HepG2 (cell line): Measurements from ENCODE around the gene SCUBE1. TPM values are rescaled to one million over a fixed set of nuclear protein-coding genes. Genes with fewer than 3 reads are reported as not detected.
A peak's percentile ranks its signal among the peaks of the same experiment; 100 is the strongest.

ENCODE experiments used
- ATAC-seq: fragments of 200-7000 bp; cut with Tn5 transposase; 3 replicates; pipeline ENCODE4 v1.9.1; 2020; ENCODE audit warnings: mild to moderate bottlenecking, moderate library complexity
- BruUV-seq: library from RNA; stranded (reverse); fragments of 400-500 nt; replicated peaks from 2 replicates; lab custom pipeline; 2021; lab: Mats Ljungman, UMichigan
- CTCF ChIA-PET: fragments of 300-600 bp; formaldehyde crosslinking; extraction: SDS; loops from one replicate; lab custom pipeline; 2021; ENCODE audit warnings: low total read pairs, inconsistent platforms, low intra/inter-chr PET ratio; lab: Yijun Ruan, JAX
- POLR2A ChIA-PET: fragments of 350-600 bp; sonication (Branson Sonifier 250); formaldehyde crosslinking; loops from one replicate; lab custom pipeline; 2020; ENCODE audit warnings: antibody characterized with exemption, inconsistent platforms; lab: Yijun Ruan, JAX
- DNase-seq: peaks from one replicate; pipeline ENCODE4 v3.0.0-alpha.2; 2015; ENCODE audit warnings: low spot score
- FAIRE-seq: peaks from 3 replicates; lab custom pipeline; 2011; peaks lifted over from hg19 to GRCh38; lab: Jason Lieb, UNC
- H2AFZ ChIP-seq: one replicate; pipeline ENCODE4 v1.6.1; 2011; ENCODE audit warnings: low read length, inconsistent platforms
- H3K27ac ChIP-seq: fragments of 300-600 bp; 3 replicates; pipeline ENCODE4 v1.8.0; 2011; ENCODE audit warnings: mixed run types, mild to moderate bottlenecking, mixed read lengths, low read length, inconsistent platforms; ENCODE audit not compliant: insufficient read depth; ENCODE audit errors: extremely low read length
- H3K27me3 ChIP-seq, 2 experiments: fragments of 200-600 bp in 1 of 2; 2 replicates in 1 of 2; 3 replicates in 1 of 2; pipeline versions ENCODE4 v1.6.0 to v1.8.0; 2011; ENCODE audit warnings: low read length in 2 of 2, mild to moderate bottlenecking in 2 of 2, moderate library complexity in 2 of 2, inconsistent platforms in 1 of 2; ENCODE audit not compliant: insufficient read depth in 2 of 2, control insufficient read depth in 1 of 2
- H3K36me3 ChIP-seq, 2 experiments: fragments of 200-600 bp in 1 of 2; replicated peaks in 1 of 2; 2 replicates in 1 of 2; 3 replicates in 1 of 2; pipeline versions ENCODE4 v1.5.1 to v1.8.0; 2011; ENCODE audit warnings: low read length in 2 of 2, inconsistent platforms in 1 of 2; ENCODE audit not compliant: insufficient read depth in 2 of 2, control insufficient read depth in 1 of 2
- H3K4me1 ChIP-seq: 2 replicates; pipeline ENCODE4 v1.5.1; 2012; ENCODE audit warnings: low read length, inconsistent platforms; ENCODE audit not compliant: insufficient read depth
- H3K4me2 ChIP-seq: 2 replicates; pipeline ENCODE4 v1.6.0; 2011; ENCODE audit warnings: low read depth, low read length, inconsistent platforms
- H3K4me3 ChIP-seq, 3 experiments: fragments of 200-600 bp in 1 of 3; sonication (generic), shearing (Covaris generic) in 1 of 3; replicated peaks in 1 of 3; 2 replicates each; pipeline ENCODE4 v1.5.1; 2011 to 2016; ENCODE audit warnings: low read length in 3 of 3, inconsistent platforms in 2 of 3, low read depth in 2 of 3, mild to moderate bottlenecking in 2 of 3, control low read depth in 1 of 3, mixed read lengths in 1 of 3; ENCODE audit not compliant: insufficient read depth in 1 of 3
- H3K79me2 ChIP-seq: one replicate; pipeline ENCODE4 v1.6.1; 2011; ENCODE audit warnings: low read length, inconsistent platforms; ENCODE audit not compliant: insufficient read depth
- H3K9ac ChIP-seq: 2 replicates; pipeline ENCODE4 v1.6.0; 2011; ENCODE audit warnings: mild to moderate bottlenecking, low read depth, low read length, inconsistent platforms; ENCODE audit not compliant: insufficient read depth
- H3K9me3 ChIP-seq: 2 replicates; pipeline ENCODE4 v1.5.1; 2012; ENCODE audit warnings: mild to moderate bottlenecking, low read length
- H4K20me1 ChIP-seq: 2 replicates; pipeline ENCODE4 v1.6.0; 2011; ENCODE audit warnings: inconsistent platforms, mild to moderate bottlenecking, low read length, moderate library complexity; ENCODE audit not compliant: insufficient read depth
- HNRNPH1 ChIP-seq: fragments of 200-400 bp; formaldehyde crosslinking; optimal IDR thresholded peaks from 2 replicates; pipeline ENCODE3; 2017; ENCODE audit warnings: mild to moderate bottlenecking, low read depth, low read length
- RORA ChIP-seq: sonication (generic); formaldehyde crosslinking; IDR thresholded peaks from 2 replicates; pipeline ENCODE4 v1.5.0; 2020; ENCODE audit warnings: mild to moderate bottlenecking, missing genetic modification reagents, moderate library complexity
- YY1 ChIP-seq: IDR thresholded peaks from 2 replicates; pipeline ENCODE4 v1.6.1; 2011; ENCODE audit warnings: low read length, low read depth, moderate library complexity, mild to moderate bottlenecking; ENCODE audit not compliant: insufficient read depth, insufficient replicate concordance
- ZNF331 ChIP-seq: sonication (generic); formaldehyde crosslinking; IDR thresholded peaks from 2 replicates; pipeline ENCODE4 v1.4.0; 2020; ENCODE audit warnings: missing genetic modification reagents
- ZNF629 ChIP-seq: sonication (generic); formaldehyde crosslinking; conservative IDR thresholded peaks from 2 replicates; pipeline ENCODE4 v1.5.0; 2020; ENCODE audit warnings: missing genetic modification reagents
- WGBS: methylation state at CpG from one replicate; pipeline ENCODE4 v1.1.6; 2017; ENCODE audit warnings: low lambda C conversion rate; 5-methylcytosine and 5-hydroxymethylcytosine counted together
- in situ Hi-C: cut with HindIII; loops from 2 replicates; pipeline ENCODE4 v1.10.0; 2017; ENCODE audit warnings: low pct_unique_long_range_greater_than_20kb; ENCODE audit not compliant: extremely low pct_ligation_motif_present
- intact Hi-C: fragments of 100-400 bp; cut with micrococcal nuclease; formaldehyde crosslinking; loops from one replicate; pipeline ENCODE4 v1.10.0; 2022; ENCODE audit not compliant: unreplicated experiment
- polyA plus RNA-seq, 8 experiments: library from polyadenylated mRNA; depleted of rRNA in 3 of 8; stranded (reverse) in 7 of 8; unstranded in 1 of 8; fragments of >200 nt; fragmentation: Illumina TruSeq in 4 of 8; extraction: Trizol in 4 of 8; gene quantifications; 2 replicates each; pipeline versions ENCODE4 v1.2.1 to v1.2.3, GENCODE V29; 2011 to 2016; ENCODE audit warnings: low read depth in 4 of 8, missing spikeins in 1 of 8, mixed read lengths in 1 of 8; ENCODE audit not compliant: insufficient read depth in 1 of 8
- total RNA-seq, 5 experiments: library from RNA; depleted of rRNA; stranded (reverse); fragments of >200 nt; fragmentation: Illumina TruSeq; extraction: Trizol; gene quantifications; 2 replicates each; pipeline ENCODE4 v1.2.3, GENCODE V29; 2016; ENCODE audit warnings: low read depth in 1 of 5
- TF ChIP-seq, protein P1 (sequence below): IDR thresholded peaks from 2 replicates; pipeline ENCODE4 v1.6.1; 2016; ENCODE audit warnings: missing genetic modification reagents, missing compliant biosample characterization
- TF ChIP-seq, protein P2 (sequence below): sonication (generic); formaldehyde crosslinking; conservative IDR thresholded peaks from 2 replicates; pipeline ENCODE4 v1.4.0; 2020; ENCODE audit warnings: mild to moderate bottlenecking, missing genetic modification reagents, moderate library complexity

SCUBE1 gene
- total and polyA plus RNA-seq, 2 of the 13 experiments (the other 11 are each of a cell fraction or from before 2014, with no cell fraction given) = under 0.01 to 0.05 TPM

DNA sequence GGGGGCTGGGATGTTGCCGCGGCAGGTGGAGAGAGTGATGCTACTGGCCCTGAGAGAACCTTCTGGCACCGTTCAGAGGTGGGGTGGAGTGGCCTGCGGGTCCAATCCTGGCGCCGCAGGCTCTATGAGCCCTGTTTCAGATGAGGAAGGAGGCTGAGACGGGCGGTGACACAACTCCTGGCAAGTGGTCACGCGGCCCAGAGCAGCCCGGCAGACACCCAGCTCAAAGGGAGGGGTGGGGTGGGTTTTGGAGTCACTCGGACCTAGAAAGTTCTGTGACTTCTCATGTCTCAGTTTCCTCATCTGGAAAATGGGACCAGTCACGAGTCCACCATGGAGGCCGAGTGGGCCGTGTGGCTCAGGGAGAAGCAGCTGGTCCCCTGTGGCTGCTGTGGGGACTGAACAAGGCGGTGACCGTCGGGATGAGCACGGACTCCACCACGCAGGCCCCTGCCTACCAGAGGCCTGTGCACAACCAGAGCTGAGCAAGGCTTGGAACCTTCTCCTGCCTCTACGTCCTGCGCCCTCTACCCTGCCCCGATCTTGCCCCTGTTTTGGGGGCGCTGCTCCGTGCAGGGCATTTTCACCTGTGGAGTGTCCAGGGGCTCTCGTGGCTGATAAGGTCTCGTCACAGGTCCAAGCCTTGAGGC, 188.2 kb downstream of the SCUBE1 start:
- ChIA-PET CTCF (no interaction called here), POLR2A (no interaction called here)
- intact Hi-C loops (no loop called here), in situ Hi-C loops (no loop called here)
- Histone ChIP-seq H3K27me3 (peaks cover 6 to 29% of the 10 kb centered on the region in 2 experiments; a peak in 4 of 5 replicates), H4K20me1 (no peaks in the 10 kb centered on the region), H3K27ac (no peak overlapping the region), H3K9me3 (no peaks in the 10 kb centered on the region), H3K4me3 (no peak overlapping the region), H3K4me1 (peaks cover 39% of the 10 kb centered on the region), H3K79me2 (no peaks in the 10 kb centered on the region), H3K4me2 (no peak overlapping the region), H2AFZ (no peak overlapping the region), H3K36me3 (no peaks in the 10 kb centered on the region), H3K9ac (no peak overlapping the region)
- WGBS = 49% methylated on average over 11 of the region's 27 CpGs
- no peak for DNase-seq
- TF ChIP-seq ZNF629 (CRISPR knock-in tag) (peak; percentile 82), ZNF331 (CRISPR knock-in tag) (no peak)
- FAIRE-seq = no peak
- no TSS peak for BruUV-seq
- no peak for ATAC-seq

DNA sequence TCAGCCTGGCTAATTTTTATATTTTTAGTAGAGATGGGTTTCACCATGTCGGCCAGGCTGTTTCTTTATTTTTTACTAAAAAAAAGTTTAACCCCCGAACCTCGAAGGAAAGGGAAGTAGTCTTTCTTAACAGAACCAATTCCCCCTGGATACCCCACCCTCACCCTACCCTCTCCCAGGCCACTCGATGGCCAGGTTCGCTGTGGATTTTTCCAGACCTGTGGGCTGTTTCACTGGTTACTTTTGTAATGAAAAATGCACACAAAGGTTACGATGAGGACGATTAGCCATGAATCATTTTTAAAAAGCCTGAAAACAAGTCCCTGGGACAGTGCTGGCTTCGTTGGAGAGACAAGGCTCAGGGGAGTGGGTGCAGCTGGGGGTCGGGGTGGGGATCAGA, 189.3 kb downstream of the SCUBE1 start:
- Histone ChIP-seq H3K27me3 (peaks cover 4 to 29% of the 10 kb centered on the region in 2 experiments; a peak in 4 of 5 replicates), H3K79me2 (no peaks in the 10 kb centered on the region), H3K4me1 (peaks cover 38% of the 10 kb centered on the region), H4K20me1 (no peaks in the 10 kb centered on the region), H3K9ac (no peak overlapping the region), H3K4me2 (no peak overlapping the region), H2AFZ (no peak overlapping the region), H3K9me3 (no peaks in the 10 kb centered on the region), H3K36me3 (no peaks in the 10 kb centered on the region), H3K4me3 (no peak overlapping the region), H3K27ac (no peak overlapping the region)
- no TSS peak for BruUV-seq
- in situ Hi-C loops (no loop called here), intact Hi-C loops (no loop called here)
- TF ChIP-seq, protein P1, sequence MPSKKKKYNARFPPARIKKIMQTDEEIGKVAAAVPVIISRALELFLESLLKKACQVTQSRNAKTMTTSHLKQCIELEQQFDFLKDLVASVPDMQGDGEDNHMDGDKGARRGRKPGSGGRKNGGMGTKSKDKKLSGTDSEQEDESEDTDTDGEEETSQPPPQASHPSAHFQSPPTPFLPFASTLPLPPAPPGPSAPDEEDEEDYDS (CRISPR knock-in tag) = no peak
- TF ChIP-seq YY1 (no peak), HNRNPH1 (no peak), RORA (CRISPR knock-in tag) (no peak)
- TF ChIP-seq, protein P2, sequence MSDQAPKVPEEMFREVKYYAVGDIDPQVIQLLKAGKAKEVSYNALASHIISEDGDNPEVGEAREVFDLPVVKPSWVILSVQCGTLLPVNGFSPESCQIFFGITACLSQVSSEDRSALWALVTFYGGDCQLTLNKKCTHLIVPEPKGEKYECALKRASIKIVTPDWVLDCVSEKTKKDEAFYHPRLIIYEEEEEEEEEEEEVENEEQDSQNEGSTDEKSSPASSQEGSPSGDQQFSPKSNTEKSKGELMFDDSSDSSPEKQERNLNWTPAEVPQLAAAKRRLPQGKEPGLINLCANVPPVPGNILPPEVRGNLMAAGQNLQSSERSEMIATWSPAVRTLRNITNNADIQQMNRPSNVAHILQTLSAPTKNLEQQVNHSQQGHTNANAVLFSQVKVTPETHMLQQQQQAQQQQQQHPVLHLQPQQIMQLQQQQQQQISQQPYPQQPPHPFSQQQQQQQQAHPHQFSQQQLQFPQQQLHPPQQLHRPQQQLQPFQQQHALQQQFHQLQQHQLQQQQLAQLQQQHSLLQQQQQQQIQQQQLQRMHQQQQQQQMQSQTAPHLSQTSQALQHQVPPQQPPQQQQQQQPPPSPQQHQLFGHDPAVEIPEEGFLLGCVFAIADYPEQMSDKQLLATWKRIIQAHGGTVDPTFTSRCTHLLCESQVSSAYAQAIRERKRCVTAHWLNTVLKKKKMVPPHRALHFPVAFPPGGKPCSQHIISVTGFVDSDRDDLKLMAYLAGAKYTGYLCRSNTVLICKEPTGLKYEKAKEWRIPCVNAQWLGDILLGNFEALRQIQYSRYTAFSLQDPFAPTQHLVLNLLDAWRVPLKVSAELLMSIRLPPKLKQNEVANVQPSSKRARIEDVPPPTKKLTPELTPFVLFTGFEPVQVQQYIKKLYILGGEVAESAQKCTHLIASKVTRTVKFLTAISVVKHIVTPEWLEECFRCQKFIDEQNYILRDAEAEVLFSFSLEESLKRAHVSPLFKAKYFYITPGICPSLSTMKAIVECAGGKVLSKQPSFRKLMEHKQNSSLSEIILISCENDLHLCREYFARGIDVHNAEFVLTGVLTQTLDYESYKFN = no peak
- ATAC-seq (no peak), DNase-seq (no peak), FAIRE-seq (no peak)
- POLR2A ChIA-PET = no interaction called here
- CTCF ChIA-PET = no interaction called here
- 23% methylated on average over 9 of the region's 9 CpGs for WGBS
